Stromal cell of bone marrow (primary cell): ENCODE results near the gene ELANE.
"Not testable (repeated sequence)": the region's sequence is repeated elsewhere in the genome, so short reads cannot be mapped to it uniquely, and the experiment has no call there.

ENCODE experiments used
- DNase-seq: peaks from one replicate; pipeline ENCODE4 v3.0.0-alpha.2; 2012; ENCODE audit warnings: low read depth

The ELANE gene

DNA sequence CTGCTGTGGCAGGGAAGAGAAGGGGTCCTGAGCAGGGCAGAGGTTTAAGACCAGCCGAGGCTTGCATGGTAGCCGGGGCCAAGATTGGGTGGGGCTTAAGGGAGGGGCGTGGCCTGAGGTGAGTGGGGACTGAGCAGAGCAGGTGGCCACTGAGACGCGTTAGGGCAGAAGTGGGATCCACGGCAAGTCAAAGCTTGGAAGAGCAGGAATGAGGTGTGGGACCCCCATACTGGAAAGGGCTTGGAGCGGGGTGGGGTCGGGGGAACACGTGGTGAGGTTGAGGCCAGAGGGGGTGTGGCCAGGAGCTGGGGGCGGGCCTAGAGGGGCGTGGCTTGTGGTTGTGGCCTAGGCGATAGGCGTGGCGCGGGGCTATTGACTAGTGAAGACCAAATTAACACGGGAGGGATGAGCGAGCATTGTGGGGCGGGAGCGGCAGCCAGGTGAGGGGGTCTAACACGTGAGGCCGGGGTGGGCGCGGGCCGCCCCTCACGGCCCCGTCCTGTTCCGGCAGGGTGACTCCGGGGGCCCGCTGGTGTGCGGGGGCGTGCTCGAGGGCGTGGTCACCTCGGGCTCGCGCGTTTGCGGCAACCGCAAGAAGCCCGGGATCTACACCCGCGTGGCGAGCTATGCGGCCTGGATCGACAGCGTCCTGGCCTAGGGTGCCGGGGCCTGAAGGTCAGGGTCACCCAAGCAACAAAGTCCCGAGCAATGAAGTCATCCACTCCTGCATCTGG, 10.6 kb downstream of the ELANE start:
- no peak for DNase-seq

DNA sequence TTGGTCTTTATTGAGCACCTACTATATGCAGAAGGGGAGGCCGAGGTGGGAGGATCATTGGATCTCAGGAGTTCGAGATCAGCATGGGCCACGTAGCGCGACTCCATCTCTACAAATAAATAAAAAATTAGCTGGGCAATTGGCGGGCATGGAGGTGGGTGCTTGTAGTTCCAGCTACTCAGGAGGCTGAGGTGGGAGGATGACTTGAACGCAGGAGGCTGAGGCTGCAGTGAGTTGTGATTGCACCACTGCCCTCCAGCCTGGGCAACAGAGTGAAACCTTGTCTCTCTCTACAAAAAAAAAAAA, 11.2 kb downstream of the ELANE start:
- no peak for DNase-seq

DNA sequence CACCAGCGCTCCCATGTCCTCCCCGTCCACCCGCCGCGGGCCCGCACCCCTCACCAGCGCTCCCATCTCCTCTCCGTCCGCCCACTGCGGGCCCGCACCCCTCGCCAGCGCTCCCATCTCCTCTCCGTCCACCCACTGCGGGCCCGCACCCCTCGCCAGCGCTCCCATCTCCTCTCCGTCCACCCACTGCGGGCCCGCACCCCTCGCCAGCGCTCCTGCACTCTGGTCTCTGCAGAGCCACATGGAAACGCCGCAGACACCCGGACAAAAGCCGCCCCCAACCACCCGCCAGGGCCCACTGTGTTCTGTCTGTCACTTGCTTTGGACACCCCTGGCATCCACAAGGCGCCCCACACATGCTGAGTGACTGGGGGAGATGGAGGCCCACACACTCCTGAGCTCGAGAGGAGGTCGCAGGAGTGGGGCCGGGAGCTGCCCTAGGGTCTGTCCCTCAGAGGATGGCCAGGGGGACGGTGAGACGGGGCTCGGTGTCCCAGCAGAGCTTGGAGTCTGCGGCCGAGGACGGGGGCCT, 14.7 kb downstream of the ELANE start:
- no peak for DNase-seq

DNA sequence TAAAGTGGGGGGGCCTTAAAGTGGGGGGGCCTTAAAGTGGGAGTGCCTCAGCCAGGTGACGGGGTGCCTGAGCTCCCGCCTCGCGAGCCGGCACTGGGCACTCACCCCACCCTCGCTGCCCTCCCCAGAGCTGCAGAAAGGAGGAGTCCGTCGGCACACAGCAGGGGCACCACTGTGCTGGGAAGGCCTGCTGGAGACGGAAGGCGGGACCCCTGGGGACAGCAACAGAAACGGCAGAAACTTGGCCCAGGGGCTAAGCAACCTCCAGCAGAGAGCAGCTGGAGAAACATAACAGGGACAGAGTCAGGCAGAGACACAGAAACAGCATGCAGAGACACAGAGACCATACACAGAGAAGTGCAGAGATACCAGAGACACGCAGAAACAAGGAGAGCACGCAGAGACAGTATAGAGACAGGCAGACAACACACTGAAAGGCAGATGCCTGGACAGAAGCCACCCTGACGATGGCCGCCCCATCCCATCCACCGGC, 15.2 kb downstream of the ELANE start:
- no peak for DNase-seq

DNA sequence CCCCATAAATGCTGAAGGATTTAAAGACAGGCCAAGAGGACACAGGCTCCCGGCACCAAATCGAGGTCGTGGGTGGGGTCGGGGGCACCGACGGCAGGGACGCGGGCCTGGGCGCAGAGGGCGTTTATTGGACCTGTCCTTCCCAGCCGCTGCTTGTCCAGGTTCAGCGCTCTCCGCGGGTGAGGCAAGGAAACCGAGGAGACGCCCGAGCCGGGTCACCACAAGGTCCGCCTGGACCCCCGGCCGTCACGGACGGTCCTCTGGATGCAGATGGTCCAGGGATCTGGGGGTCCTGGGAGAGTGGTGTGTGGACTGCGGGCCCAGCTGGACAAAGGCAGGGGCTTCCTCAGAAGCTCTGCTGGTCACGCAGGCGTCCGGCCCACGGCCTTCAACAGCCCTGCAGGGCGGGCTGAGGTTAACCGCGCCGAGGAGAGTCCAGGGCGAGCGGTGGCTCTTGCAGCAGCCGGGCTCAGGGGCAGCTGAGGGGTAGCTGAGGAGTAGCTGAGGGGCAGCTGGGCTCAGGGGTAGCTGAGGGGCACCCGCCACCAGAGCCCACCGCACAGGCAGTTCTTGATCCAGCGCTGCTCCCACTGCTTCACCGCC, 15.9 kb downstream of the ELANE start:
- no peak for DNase-seq

DNA sequence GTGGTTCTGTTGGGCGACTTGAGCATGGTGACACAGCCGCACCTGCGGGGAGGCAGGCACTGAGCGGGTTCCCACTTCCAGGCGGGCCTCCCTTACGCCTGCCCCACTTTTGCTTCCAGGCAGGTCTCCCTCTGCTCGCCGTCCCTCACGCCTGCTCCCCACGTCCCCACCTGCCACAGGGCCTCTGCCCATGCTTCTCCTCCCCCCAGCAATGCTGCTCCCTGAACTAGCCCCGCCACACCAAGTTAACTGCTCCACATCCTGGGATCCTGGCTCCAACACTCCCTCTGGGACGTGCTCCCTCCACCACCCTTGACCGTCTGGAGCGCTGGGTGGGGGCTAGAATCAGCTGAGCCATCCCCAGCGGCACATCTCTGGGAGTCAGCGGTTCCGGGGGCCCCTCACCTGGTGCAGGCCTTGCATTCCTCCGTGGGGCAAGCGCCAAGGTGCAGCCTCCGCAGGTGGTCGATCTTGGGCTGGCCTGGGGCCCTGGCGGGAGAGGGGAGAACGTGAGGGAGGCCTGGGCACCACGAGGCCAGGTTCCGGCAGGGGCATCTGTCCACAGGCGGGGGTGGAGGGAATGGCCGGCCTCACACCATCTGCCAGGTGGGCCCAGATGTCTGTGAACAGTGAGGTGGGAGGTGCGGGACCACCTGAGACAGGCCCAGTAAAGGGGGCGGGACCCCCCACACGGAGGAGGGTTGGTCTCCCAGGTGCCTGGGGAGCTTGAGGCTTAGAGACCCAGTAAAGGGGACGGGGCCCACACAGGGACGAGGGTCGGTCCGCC, 16.5 kb downstream of the ELANE start:
- DNase-seq: no peak

DNA sequence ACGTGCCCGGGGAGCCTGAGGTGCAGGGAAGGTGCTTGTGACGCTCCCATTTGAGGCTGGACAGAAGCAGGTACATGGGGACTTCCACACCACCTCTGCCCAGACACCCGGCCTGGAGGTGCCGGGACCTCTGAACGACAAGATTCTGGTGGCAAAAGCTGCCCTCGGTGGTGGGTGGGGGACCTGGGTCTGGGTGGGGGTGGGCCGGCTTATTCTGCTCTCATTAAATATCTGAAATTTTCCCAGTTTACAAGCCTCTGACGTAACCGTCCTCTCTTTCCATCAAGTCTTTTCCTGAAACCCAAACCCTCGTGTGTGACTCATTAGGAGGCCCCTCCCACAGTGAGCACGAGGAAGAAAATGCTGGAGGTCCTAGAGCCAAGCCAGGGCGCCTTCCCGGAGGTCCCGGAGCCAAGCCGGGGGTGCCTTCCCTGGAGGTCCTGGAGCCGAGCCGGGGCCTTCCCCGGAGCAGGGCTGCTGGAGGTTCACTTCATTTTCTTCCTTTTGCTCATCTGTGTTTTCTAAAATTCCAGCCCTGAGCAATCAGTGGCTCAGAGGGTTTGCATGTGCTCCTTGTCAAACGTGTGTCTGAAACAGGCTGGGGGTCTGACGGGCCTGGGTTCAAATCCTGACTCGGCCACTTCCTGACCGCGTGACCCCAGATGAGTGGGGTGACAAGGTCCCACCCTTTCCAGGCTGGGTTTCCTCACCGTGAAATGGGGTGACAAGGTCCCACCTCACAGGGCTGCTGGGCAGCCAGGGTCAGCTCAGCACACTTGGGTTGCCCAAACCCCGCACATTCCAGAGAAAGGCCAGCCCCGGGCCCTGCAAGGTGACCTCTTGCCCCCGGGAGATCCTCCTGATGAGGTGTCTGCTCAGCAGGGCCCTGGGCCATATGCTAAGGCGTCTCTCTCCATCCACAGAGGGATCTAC, 17.4 kb downstream of the ELANE start:
- DNase-seq: peak; percentile 93

DNA sequence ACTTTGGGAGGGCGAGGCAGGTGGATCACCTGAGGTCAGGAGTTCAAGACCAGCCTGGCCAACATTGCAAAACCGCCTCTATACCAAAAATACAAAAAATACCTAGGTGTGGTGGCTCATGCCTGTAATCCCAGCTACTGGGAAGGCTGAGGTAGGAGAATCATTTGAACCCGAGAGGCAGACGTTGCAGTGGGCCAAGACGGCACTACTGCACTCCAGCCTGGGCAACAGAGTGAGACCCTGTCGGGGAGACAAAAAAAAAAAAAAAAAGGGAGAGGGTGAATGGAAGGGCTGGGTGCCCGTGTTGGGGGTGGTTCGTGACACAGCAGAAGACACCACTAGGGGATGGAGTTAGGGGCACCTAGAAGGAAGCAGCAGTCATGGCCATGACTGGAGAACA, 18.2 kb downstream of the ELANE start:
- DNase-seq: no peak

DNA sequence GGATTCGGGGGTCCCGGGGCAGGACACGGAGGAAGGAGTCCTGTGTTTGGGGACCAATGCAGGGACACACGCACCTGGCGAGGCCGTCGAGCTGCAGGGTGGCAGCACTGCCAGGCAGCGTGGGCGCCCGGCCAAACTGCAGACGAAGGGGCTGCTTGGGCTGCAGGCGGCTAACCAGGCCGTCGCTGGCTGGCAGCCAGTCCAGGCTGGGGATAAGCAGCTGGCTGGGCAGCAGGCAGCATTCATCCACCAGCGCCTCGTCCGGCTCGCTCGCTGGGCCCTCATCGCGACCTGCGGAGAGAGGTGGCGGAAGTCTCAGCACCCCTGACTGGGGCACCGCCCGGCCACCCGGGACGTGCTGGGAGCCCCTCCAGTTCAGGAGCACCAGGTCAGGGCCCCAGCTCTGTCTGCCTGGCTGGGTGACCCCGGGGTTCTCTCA, 18.9 kb downstream of the ELANE start:
- DNase-seq: no peak

DNA sequence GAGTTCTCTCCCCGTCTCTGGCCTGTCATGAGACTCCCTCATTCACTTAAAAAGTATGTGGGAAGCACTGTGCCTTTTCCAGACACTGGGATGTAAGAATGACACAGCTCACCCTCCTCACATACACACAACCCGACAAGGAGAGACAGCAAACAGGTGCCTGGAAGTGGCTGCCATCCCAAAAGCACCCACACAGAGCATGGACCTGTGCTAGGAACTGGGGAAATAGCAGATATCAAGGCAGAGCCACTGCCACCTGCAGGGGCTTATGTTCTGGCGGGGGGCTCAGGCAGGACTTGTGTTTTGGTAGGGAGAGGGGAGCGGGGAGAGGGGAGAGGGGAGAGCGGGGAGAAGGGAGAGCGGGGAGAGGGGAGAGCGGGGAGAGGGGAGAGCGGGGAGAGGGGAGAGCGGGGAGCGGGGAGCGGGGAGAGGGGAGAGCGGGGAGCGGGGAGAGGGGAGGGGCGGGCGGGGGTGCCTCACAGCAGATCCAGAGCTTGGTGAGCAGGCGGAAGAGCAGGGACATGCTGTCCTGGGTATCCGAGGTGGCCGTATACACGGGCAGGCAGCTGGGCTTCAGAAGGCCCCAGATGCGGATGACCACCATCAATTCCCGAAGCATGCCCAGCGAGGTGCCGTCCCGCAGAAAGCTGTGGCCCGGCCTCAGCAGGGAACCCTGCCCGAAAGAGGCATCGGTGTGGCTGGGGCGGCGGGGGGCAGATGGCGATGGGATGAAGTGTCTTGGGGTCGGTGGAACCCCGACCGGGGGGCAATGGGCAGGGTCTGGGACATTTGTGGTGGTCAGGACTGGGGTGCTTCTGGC, 19.6 kb downstream of the ELANE start:
- DNase-seq: no peak

DNA sequence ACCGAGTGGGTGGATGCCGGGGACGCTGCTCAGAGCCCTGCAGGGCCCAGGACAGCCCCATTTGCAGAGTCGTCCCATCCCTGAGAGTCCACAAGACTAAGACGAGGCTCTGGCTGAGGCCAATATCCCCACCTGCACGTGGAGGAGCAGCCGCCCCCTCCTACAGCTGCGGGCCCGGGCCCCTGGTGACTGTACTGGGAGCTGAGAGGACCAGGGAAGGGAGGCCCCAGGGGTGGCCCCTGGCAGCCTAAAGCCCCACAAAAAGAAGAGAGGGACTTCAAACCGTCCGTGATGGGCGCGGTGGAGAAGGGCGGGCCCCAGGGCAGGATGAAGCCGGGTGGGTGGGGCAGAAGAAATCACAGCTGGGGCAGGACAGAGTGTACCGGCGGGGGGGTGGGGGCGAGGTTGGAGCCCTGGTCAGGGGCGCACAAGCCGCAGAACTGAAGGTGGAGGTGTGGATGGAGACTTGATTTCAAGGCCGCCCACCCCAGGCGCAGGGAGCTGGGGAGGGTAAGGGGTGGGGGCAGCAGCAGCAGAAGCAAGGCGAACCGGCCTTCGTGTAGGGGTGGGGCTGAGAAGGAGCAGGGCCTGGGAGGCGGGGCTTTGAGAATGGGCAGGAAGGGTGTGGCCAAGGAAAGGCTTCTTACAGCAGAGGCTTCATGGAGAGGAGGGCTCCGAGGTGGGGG, 20.3 kb downstream of the ELANE start:
- no peak for DNase-seq

DNA sequence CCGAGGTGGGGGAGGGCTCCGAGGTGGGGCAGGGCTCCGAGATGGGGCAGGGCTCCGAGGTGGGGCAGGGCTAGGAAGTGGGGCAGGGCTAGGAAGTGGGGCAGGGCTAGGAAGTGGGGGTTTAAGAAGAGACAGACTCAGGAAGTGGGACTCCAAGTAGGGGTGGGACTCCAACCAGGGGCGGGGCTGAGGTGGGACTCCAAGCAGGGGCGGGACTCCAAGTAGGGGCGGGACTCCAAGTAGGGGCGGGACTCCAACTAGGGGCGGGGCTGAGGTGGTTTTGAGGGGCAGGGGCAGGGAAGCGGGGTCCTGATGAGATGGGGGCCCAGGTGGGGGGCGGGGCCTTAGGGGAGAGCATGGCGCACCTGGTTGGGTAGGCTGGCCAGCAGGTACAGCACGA, 21.0 kb downstream of the ELANE start:
- no peak for DNase-seq

DNA sequence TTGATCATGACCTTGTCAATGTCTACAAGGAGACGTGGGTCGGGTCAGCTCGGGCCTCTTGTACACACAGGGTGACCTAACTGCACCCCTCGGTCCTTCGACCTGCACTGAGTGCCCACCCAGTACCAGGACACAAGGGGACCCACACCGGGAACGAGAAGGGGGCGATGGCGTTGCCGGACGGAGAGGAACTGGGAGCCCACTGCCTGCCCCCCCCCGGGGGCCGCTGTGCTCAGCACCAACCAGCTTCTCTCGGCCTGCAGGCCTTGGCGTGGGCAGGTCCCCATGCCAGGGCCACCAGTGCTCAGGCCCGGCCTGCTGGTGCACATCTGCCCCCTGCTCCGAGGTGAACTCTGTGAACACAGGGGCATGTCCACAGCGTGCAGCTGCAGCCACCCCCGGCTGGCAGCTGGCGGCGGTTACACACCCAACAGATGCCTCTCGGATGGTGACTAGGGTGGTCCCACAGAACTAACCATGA, 21.5 kb downstream of the ELANE start:
- no peak for DNase-seq

DNA sequence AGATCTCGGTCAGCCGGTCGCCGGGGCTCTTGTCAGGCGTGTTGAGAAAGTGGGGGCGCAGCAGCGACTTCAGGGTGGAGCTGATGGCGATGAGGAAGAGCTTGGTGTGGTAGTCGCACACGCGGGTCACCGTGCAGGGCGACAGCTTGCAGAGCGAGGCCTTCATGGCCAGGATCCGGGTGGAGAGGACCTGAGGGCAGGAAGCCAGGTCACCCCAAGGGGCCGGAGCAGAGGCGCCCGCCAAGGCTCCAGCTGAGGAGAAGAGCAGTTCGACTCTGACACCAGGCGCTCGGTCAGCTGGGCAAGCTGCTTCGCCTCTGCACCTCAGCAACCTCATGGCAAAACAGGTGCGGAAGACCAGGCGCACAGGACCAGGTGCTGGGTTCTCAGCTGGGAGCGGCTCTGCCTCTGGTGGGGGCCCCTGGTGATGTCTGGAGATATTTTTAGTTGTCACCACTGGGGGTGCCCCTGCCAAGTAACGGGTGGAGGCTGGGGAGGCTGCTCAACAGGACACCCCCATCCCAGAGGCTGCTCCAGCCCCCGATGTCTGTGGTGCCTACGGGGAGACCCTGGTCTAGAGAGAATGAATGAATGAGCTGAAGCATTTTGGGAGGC, 23.3 kb downstream of the ELANE start:
- DNase-seq: no peak

DNA sequence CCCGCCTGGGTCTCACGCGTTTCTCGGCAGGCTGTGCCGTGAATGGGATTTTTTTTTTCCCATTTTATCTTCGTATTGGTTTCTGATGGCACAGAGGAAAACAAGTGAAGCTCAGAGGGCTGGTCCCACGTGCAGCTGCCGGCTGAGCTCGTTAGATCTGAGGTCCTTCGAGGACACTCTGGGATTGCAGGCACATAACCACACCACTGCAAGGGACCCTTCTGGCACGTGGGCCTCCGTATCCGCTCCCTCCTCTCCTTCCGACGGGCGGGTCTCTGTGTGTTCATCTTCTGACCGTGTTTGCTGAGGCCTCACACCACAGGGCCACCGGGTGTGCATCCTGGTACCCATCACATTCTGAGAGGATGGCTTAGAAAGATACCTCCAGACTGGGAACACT, 24.0 kb downstream of the ELANE start:
- no peak for DNase-seq

DNA sequence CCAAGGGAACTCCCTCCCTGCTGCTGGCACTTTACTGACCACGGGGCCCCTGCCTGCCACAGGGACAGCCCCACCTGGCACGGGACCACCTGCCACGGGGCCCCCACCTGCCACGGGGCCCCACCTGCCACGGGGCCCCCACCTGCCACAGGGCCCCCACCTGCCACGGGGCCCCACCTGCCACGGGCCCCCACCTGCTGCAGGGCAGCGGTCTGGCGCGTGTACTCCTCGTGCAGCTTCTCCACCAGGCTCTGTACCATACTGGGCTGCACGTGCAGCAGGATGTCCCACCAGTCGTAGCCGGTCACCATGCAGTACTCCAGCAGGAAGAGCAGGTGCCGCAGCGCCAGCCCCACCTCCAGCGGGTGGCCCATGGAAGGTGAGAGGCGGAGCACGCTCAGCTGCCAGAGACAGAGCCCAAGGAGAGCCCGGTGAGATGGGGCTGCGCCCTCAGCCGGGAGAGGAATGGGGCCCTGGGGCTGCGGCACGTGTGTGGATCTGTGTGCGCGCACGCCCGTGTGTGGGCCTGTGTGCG, 24.7 kb downstream of the ELANE start:
- DNase-seq: no peak

DNA sequence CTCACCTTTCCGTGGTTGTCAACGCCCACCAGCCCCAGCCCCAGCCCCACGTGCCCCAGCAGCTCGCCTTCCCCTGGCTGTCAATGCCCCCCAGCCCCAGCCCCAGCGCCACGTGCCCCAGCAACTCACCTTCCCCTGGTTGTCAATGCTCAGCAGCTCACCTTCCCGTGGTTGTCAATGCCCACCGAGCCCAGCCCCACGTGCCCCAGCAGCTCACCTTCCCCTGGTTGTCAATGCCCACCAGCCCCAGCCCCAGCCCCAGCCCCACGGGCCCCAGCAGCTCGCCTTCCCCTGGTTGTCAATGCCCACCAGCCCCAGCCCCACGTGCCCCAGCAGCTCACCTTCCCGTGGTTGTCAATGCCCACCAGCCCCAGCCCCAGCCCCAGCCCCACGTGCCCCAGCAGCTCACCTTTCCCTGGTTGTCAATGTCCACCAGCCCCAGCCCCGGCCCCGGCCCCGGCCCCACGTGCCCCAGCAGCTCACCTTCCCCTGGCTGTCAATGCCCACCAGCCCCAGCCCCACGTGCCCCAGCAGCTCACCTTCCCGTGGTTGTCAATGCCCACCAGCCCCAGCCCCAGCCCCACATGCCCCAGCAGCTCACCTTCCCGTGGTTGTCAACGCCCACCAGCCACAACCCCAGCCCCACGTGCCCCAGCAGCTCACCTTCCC, 26.0 kb downstream of the ELANE start:
- DNase-seq: not testable (repeated sequence)

DNA sequence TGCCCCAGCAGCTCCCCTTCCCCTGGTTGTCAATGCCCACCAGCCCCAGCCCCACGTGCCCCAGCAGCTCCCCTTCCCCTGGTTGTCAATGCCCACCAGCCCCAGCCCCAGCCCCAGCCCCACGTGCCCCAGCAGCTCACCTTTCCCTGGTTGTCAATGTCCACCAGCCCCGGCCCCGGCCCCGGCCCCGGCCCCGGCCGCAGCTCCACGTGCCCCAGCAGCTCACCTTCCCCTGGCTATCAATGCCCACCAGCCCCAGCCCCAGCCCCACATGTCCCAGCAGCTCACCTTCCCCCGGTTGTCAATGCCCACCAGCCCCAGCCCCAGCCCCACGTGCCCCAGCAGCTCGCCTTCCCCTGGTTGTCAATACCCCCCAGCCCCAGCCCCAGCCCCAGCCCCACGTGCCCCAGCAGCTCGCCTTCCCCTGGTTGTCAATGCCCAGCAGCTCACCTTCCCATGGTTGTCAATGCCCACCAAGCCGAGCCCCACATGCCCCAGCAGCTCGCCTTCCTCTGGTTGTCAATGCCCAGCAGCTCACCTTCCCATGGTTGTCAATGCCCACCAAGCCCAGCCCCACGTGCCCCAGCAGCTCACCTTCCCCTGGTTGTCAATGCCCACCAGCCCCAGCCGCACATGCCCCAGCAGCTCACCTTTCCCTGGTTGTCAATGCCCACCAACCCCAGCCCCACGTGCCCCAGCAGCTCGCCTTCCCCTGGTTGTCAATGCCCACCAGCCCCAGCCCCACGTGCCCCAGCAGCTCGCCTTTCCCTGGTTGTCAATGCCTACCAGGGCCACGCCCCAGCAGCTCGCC, 26.9 kb downstream of the ELANE start:
- DNase-seq: not testable (repeated sequence)
